Measurements from ENCODE around the gene RAB10.

The RAB10 gene

DNA sequence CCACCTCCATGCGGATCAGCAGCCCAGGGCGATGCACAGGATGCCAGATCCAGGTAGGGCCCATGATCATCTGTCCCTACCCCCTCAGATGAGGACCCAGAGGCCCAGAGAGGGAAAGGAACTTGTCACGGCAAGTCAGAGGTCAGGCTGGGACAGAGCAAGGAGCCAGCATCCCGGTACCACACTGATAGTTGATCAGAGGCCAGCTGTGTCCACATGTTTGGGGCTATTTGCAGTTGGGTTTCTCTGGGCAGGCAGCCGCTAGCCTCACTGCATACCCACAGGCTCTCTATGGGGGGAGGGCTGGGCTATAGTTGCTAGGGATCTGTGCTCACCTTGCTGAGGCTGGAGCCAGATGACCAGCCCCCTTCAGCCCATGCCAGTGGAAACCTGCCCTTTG lies 148.6 kb downstream of the RAB10 start:
- DNase-seq: no peak
- Histone ChIP-seq H3K4me1 (peaks cover 0 to 31% (median 19%) of the 10 kb centered on the region in 4 donors), H3K9me3 (no peaks in the 10 kb centered on the region), H3K36me3 (no peaks in the 10 kb centered on the region), H3K27ac (no peak overlapping the region), H3K27me3 (peaks cover 0 to 20% of the 10 kb centered on the region in 2 donors), H3K4me3 (no peak overlapping the region)
- intact Hi-C loops (cut with DNase I; ENCODE audit: low total_unique reads): no loop called here
- no peak for TF ChIP-seq CTCF (IDR thresholded peaks at IDR 0.05)

DNA sequence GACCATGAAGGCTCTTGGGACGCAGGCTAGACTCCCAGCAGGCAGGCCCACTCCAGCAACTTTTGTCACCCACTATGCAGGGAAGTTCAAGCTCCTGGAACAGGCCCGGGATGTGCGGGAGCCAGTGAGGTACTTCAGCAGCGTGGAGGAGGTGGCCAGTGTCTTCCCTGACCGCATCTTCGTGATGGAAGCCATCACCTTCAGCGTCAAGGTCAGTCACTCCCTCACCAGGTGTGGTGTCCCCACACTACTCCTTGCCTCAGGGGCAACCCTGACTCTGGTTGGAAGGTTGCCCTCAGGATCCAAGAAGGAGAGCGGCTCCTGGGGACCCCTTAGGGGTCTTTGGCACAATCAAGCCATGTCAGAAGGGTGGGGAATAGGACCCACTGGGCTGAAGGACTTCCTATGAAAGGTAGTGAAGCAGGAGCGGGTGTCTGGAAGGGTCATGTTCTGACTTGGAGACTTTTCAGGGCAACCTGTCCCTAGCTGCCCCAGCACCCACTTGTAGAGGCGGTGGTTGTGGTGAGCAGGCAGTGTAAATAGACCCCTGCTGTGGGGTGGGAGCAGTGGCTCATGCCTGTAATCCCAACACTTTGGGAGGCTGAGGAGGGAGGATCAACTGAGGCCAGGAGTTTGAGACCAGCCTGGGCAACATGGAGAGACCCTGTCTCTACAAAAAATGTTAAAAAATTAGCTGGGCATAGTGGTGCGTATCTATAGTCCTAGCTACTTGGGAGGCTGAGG lies 149.2 kb downstream of the RAB10 start:
- intact Hi-C loops (cut with DNase I; ENCODE audit: low total_unique reads): no loop called here
- Histone ChIP-seq H3K9me3 (no peaks in the 10 kb centered on the region), H3K27ac (no peak overlapping the region), H3K27me3 (peaks cover 0 to 19% of the 10 kb centered on the region in 2 donors), H3K36me3 (peaks cover 0 to 3% (median 0%) of the 10 kb centered on the region in 3 donors), H3K4me3 (no peak overlapping the region), H3K4me1 (peaks cover 0 to 31% (median 19%) of the 10 kb centered on the region in 4 donors)
- no peak for TF ChIP-seq CTCF (IDR thresholded peaks at IDR 0.05)
- no peak for DNase-seq

- no peaks in the 10 kb centered on the region for H3K9me3 ChIP-seq
- H3K36me3 ChIP-seq: peaks cover 0 to 6% (median 0%) of the 10 kb centered on the region in 3 donors
- peaks cover 0 to 25% (median 14%) of the 10 kb centered on the region in 4 donors for H3K4me1 ChIP-seq
- no peak overlapping the region for H3K27ac ChIP-seq
- DNase-seq: no peak
- peak overlapping the region; percentile 51 to 68 for H3K4me3 ChIP-seq
- peaks cover 0 to 19% of the 10 kb centered on the region in 2 donors for H3K27me3 ChIP-seq
- intact Hi-C loops (cut with DNase I; ENCODE audit: low total_unique reads): no loop called here
- TF ChIP-seq CTCF (IDR thresholded peaks at IDR 0.05): no peak
Measured at GRCh38 chr2:26184121-26184520, 150.2 kb downstream of the RAB10 start.

DNA sequence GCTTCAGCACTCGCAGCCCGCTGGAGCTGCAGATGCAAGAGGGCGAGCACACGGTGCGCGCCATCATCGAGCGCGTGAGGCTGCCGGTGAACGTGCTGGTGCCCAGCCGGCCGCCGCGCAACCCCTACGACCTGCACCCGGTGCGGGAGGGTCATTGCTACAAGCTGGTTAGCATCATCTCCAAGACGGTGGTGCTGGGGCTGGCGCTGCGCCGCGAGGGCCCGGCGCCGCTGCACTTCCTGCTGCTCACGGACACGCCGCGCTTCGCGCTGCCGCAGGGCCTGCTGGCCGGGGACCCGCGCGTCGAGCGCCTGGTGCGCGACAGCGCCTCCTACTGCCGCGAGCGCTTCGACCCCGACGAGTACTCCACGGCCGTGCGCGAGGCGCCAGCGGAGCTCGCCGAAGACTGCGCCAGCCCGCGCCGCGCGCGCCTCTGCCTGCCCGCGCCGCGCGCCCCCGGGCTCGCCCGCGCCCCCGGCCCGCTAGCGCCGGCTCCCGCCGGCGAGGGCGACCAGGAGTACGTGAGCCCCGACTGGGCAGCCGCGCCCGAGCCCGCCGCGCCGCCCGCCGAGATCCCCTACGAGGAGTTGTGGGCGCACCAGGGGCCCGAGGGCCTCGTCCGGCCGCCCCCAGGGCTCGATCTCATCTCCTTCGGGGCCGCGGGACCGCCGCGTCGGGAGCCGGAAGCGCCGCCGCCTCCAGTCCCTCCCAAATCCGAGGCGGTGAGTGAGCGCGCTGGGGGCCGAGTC lies 150.8 kb downstream of the RAB10 start:
- H3K27me3 ChIP-seq: peaks cover 0 to 14% of the 10 kb centered on the region in 2 donors
- TF ChIP-seq CTCF (IDR thresholded peaks at IDR 0.05): peak; percentile 50 to 62
- H3K36me3 ChIP-seq: peaks cover 0 to 6% (median 2%) of the 10 kb centered on the region in 3 donors
- DNase-seq: peak; percentile 65 to 82
- peak overlapping the region; percentile 51 to 68 for H3K4me3 ChIP-seq
- peak overlapping the region; percentile 60 to 69 for H3K27ac ChIP-seq
- intact Hi-C loops (cut with DNase I; ENCODE audit: low total_unique reads): no loop called here
- peaks cover 0 to 19% (median 8%) of the 10 kb centered on the region in 4 donors for H3K4me1 ChIP-seq
- H3K9me3 ChIP-seq: no peaks in the 10 kb centered on the region

- H3K4me3 ChIP-seq: peak overlapping the region; percentile 51 to 68
- no peak for DNase-seq
- H3K4me1 ChIP-seq: peaks cover 0 to 18% (median 8%) of the 10 kb centered on the region in 4 donors
- H3K36me3 ChIP-seq: peaks cover 0 to 9% (median 7%) of the 10 kb centered on the region in 3 donors
- H3K9me3 ChIP-seq: no peaks in the 10 kb centered on the region
- H3K27ac ChIP-seq: peak overlapping the region; percentile 60 to 69
- TF ChIP-seq CTCF (IDR thresholded peaks at IDR 0.05): no peak
- intact Hi-C loops (cut with DNase I; ENCODE audit: low total_unique reads): no loop called here
- H3K27me3 ChIP-seq: peaks cover 0 to 7% of the 10 kb centered on the region in 2 donors
Measured at GRCh38 chr2:26185304-26185928, 151.5 kb downstream of the RAB10 start.
